ENCODE data around the gene REM1. TPM values are rescaled to one million over a fixed set of nuclear protein-coding genes. Genes with fewer than 3 reads are reported as not detected.

Gene REM1
- total RNA-seq = 2.8 and 3.4 TPM in 2 replicates

GRCh38 chr20:31474758-31475427, at the start of gene REM1, which contains the start of gene DEFB124:
REM1 (plus strand) TSS chr20:31475288; CDS start chr20:31476446, 1,158 bp downstream.
DEFB124 (minus strand) TSS chr20:31475127; CDS start chr20:31473013, 2,114 bp downstream.

DNA sequence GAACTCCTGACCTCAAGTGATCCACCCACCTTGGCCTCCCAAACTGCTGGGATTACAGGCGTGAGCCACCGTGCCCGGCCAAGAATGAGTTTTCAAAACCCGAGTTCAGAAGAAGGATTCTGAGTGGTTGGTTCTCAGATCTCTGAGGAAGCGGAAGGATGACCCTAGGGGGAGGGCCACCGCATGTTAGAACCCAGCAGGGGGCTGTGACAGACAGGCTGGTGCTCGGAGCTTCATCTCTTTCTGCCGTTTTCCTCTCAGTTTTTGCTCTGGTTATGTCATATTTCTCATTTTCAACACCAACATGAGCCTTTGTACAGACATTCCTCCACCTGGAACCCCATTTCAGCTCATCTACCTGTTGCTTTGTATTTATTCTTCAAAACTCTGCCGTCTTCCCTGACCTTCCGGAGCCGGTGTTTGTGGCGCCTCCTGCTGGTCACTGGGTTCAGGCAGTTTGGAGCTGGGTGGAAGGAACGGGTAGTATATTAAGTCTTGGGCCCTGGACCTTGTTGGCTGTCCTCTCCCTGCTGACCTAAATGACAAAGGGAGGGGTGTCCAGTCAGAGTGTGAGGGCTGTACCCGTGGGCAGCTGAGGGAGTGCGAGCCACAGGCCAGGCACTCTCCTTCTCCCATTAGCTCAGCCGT, 35.0 kb upstream of the REM1 start, which contains the start of gene DEFB123:
Gene DEFB123, plus strand, starts transcription at position 621 of the 648 bp plus-strand sequence. CDS start 67 bp downstream, outside the sequence.

GRCh38 chr20:31514154-31515071, 39.3 kb downstream of the REM1 start, which contains the start of gene HM13:
HM13 (plus strand) TSS chr20:31514442; CDS start chr20:31514552, 110 bp downstream.

Other genes starting within 250 kb of the REM1 start
- not detected in 2 replicates for gene DEFB115, start 217.6 kb upstream of the REM1 start, total RNA-seq
- gene DEFB116, start 166.7 kb upstream of the REM1 start, total RNA-seq = not detected in 2 replicates
- not detected in 2 replicates for gene DEFB118, start 106.7 kb upstream of the REM1 start, total RNA-seq
- gene DEFB119, start 84.7 kb upstream of the REM1 start, total RNA-seq = not detected in 2 replicates
- not detected in 2 replicates for gene DEFB121, start 69.1 kb upstream of the REM1 start, total RNA-seq
- gene DEFB123, start 34.7 kb upstream of the REM1 start, total RNA-seq = not detected in 2 replicates
- gene DEFB124, start 161 bp upstream of the REM1 start, total RNA-seq = not detected in 2 replicates
- gene HM13, start 39.2 kb downstream of the REM1 start, total RNA-seq = 104 and 139 TPM in 2 replicates
- gene ID1, start 130.0 kb downstream of the REM1 start, total RNA-seq = 759 and 813 TPM in 2 replicates
- not detected in 2 replicates for gene COX4I2, start 162.6 kb downstream of the REM1 start, total RNA-seq
- gene BCL2L1, start 247.6 kb downstream of the REM1 start, total RNA-seq = 127 and 128 TPM in 2 replicates